Mucosa of descending colon (tissue), 3 donors: ENCODE results near the gene PDE1C. TPM values are rescaled to one million over a fixed set of nuclear protein-coding genes. Genes with fewer than 3 reads are reported as not detected.

Experiments
- ATAC-seq: fragments of 200-7000 bp; cut with Tn5 transposase; one replicate; pipeline ENCODE4 v1.9.1; 2020; ENCODE audit warnings: mild to moderate bottlenecking, moderate library complexity
- DNase-seq, 3 donors: peaks; one replicate each; pipeline ENCODE4 v3.0.0-alpha.2; 2020
- H3K36me3 ChIP-seq: fragments of 200-600 bp; one replicate; pipeline ENCODE4 v1.8.0; 2021; ENCODE audit warnings: low read depth, mild to moderate bottlenecking
- H3K4me1 ChIP-seq: fragments of 200-600 bp; one replicate; pipeline ENCODE4 v1.8.0; 2021; ENCODE audit warnings: low read depth, mild to moderate bottlenecking
- H3K4me3 ChIP-seq: fragments of 200-600 bp; one replicate; pipeline ENCODE4 v1.8.0; 2021; ENCODE audit warnings: mild to moderate bottlenecking
- H3K9me3 ChIP-seq: fragments of 200-600 bp; one replicate; pipeline ENCODE4 v1.8.0; 2021; ENCODE audit warnings: mild to moderate bottlenecking
- intact Hi-C, 2 donors: fragments of 100-400 bp; cut with DNase I in 1 of 2; cut with micrococcal nuclease in 1 of 2; formaldehyde crosslinking; loops; one replicate each; pipeline versions ENCODE4 v1.11.0 to v1.11.1; 2022; cut with DNase I, micrococcal nuclease
- total RNA-seq, 3 donors: library from RNA; stranded (reverse); fragmentation: NEBNext Ultra II Directional in 2 of 3; extraction: Animal tissue kit (Norgen Biotek cat#: 25700) in 2 of 3; gene quantifications; one replicate each; pipeline versions ENCODE4 v1.2.1 to v1.2.4, GENCODE V29; 2021 to 2023
- TF ChIP-seq, protein P1 (sequence below): fragments of 200-600 bp; IDR thresholded peaks from one replicate; pipeline ENCODE4 v1.8.0; 2022; ENCODE audit warnings: antibody characterized with exemption, mild to moderate bottlenecking
- donor health status: DM: no; HTN: no; CAD: no; lungs with moderate emphysema.
- donor health status: DM: no; HTN: no; CAD: no.
- donor health status: DM: no; HTN: yes; CAD: no.

PDE1C gene
- total RNA-seq, 3 donors from 2014 or later, result 2.5 to 4.8 (median 2.5) TPM

DNA sequence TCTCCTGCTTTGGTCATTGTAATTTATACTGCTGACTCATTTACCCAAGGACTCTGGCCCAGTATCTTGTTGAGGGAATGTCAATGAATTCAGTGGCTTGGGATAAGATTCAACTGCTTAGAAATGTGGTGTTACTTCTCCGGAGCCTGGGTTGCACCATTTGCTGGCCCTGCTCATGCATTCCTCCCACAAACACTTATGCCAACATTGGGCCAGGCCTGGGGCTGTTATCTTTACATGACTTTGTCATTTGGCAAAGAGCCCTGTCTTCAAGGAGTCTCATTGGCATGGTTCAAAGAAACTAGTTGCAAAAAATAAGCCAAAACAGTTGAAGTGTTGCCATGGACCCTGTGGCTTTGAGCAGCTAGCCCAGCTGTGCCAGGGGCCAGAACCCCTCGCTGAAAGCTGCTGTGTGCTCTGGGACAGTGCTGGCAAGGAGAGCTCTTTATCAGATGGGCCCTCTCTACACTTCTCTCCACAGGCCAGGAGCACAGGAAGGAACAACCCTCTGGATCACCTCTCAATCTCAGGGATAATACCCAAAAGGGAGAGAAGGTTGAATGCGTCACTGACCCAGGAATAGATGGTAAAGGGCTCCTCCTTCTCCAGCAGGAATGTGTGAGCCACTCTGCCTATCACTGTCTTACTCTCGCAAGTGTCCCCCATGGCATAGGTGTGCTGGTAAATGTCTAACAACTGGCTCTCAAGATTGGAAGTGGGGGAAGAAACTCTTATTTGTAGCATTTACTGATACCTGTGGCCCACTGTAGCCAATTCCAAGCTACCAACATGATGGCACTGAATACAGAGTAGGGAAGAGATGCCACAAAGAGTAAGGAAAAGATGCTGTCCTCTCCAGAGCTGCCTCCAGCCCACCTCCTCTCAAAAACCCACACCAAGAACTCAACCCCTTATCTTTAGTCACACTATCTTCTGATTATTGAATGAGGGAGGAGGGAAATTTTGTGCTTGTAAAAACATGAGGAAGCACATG, 23.5 kb upstream of the PDE1C start:
- TF ChIP-seq, protein P1, sequence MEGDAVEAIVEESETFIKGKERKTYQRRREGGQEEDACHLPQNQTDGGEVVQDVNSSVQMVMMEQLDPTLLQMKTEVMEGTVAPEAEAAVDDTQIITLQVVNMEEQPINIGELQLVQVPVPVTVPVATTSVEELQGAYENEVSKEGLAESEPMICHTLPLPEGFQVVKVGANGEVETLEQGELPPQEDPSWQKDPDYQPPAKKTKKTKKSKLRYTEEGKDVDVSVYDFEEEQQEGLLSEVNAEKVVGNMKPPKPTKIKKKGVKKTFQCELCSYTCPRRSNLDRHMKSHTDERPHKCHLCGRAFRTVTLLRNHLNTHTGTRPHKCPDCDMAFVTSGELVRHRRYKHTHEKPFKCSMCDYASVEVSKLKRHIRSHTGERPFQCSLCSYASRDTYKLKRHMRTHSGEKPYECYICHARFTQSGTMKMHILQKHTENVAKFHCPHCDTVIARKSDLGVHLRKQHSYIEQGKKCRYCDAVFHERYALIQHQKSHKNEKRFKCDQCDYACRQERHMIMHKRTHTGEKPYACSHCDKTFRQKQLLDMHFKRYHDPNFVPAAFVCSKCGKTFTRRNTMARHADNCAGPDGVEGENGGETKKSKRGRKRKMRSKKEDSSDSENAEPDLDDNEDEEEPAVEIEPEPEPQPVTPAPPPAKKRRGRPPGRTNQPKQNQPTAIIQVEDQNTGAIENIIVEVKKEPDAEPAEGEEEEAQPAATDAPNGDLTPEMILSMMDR, result no peak
- H3K9me3 ChIP-seq, result no peaks in the 10 kb centered on the region
- intact Hi-C loops, result no loop called here
- ATAC-seq (peak; percentile 30), DNase-seq (no peak)
- H3K4me3 ChIP-seq, result no peak overlapping the region
- no peaks in the 10 kb centered on the region for H3K36me3 ChIP-seq
- no peaks in the 10 kb centered on the region for H3K4me1 ChIP-seq

DNA sequence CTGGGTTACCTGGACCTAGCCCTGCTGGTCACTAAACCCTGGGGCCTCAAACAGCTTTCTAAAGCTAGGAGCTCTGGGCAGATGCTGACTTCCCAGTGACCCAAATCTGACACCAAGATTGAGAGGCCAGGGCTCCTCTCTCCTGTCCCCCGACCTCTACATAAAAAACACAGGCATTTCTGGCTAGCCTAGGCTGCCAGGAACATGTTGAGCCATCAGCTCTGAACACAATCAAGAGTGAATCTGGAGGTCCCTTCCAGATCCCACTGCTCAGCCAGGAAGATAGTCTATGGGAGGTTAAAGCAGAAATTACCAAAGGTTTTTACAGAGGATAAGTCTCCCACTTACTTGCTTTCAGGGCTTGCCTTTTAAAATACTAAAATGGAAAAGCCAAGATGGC, 22.1 kb upstream of the PDE1C start:
- intact Hi-C loops, result no loop called here
- TF ChIP-seq, protein P1, result no peak

DNA sequence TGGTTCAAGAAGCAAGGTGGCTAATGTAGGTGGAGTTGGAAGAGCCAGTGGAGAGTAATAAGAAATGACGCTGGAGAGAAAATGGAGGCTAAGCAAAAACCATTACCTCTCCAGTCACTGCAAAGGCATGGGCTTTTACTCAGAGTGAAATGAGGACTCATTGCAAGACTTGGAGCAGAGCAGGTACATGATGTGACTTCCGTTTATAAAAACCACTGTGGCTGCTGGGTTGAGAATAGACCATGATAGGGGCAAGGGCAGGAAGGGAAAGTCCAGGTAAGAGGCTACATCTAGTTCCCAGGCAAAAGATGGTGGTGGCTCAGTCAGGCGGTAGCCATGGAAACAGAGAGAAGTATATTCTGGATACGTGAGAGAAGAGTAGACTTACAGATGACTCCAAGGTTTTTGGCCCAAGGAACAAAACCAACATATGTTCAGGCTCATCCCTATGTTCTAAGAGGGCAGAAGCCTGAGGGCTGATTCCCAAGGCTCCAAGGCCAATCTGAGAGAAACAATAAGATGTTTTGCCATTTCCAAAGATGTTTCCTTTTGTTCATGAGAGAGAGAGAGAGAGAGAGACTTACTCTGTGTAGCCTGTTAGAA, 21.5 kb upstream of the PDE1C start:
- ATAC-seq, result no peak
- TF ChIP-seq, protein P1, result no peak
- no peak for DNase-seq
- H3K9me3 ChIP-seq, result no peaks in the 10 kb centered on the region
- H3K4me1 ChIP-seq, result no peaks in the 10 kb centered on the region
- intact Hi-C loops, result no loop called here
- no peak overlapping the region for H3K4me3 ChIP-seq
- no peaks in the 10 kb centered on the region for H3K36me3 ChIP-seq

More for the DNA sequence above, 22.1 kb upstream of the PDE1C start:
- ATAC-seq, result no peak
- DNase-seq, result no peak
- no peaks in the 10 kb centered on the region for H3K4me1 ChIP-seq
- no peaks in the 10 kb centered on the region for H3K36me3 ChIP-seq
- H3K9me3 ChIP-seq, result no peaks in the 10 kb centered on the region
- no peak overlapping the region for H3K4me3 ChIP-seq

DNA sequence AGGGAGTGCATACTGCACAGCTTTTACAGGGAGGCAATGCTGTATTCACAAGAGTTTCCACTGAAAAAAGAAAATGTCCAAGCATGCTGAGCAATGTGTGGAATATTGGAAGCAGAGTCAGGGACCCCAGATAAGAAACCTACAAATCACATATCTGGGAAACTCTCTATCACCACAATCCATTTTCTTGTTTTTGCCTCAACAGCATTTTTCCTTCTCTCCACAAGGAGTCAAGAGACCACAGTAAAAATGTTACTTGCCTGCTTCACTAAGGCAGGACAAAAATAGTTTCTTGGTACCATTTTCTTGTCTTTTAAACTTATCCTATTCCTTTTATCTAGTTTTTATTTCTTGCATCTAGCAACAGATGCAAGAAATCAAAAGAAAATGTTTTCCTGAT, 19.5 kb upstream of the PDE1C start:
- intact Hi-C loops, result no loop called here
- no peaks in the 10 kb centered on the region for H3K36me3 ChIP-seq
- TF ChIP-seq, protein P1, result no peak
- no peaks in the 10 kb centered on the region for H3K9me3 ChIP-seq
- ATAC-seq, result no peak
- H3K4me1 ChIP-seq, result no peaks in the 10 kb centered on the region
- no peak for DNase-seq
- no peak overlapping the region for H3K4me3 ChIP-seq

DNA sequence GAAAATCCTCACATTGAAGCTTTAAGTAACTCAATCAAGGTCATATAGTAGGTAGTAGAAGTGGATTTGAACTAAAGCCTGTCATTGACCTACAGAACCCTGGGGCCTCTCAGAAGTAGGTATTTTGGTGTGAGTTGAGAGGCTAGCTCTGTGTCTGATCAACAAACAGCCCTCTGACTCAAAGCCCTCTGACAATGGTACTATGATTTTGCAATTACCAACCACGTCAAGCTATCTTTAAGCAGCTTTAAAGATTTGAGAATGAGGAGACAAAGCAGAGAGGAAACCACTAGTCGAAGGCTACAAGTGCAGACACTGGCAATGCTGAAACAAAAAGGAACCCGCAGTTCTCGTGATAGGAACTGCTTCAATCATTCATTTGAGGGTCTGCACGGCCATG, 19.0 kb upstream of the PDE1C start:
- no peak for ATAC-seq
- H3K36me3 ChIP-seq, result no peaks in the 10 kb centered on the region
- TF ChIP-seq, protein P1, result no peak
- no peaks in the 10 kb centered on the region for H3K4me1 ChIP-seq
- intact Hi-C loops, result no loop called here
- H3K4me3 ChIP-seq, result no peak overlapping the region
- DNase-seq, result no peak
- no peaks in the 10 kb centered on the region for H3K9me3 ChIP-seq
